GM23338 (cell line): ENCODE measurements around the gene SUSD1. TPM values are rescaled to one million over a fixed set of nuclear protein-coding genes. Genes with fewer than 3 reads are reported as not detected.

Source experiments
- ATAC-seq: fragments of 200-7000 bp; cut with Tn5 transposase; 3 replicates; pipeline ENCODE4 v1.9.1; 2020
- DNase-seq: peaks from one replicate; pipeline ENCODE4 v3.0.0-alpha.2; 2015; ENCODE audit warnings: low spot score
- H2AFZ ChIP-seq: fragments of 200-600 bp; sonication (generic); 2 replicates; pipeline ENCODE4 v1.8.0; 2016; ENCODE audit warnings: antibody characterized with exemption, mild to moderate bottlenecking, moderate library complexity
- H3F3A ChIP-seq: fragments of 200-600 bp; sonication (generic); replicated peaks from 2 replicates; pipeline ENCODE4 v1.8.0; 2017; ENCODE audit warnings: antibody characterized with exemption, mixed run types, low read depth
- H3K27ac ChIP-seq: fragments of 200-600 bp; sonication (generic); 2 replicates; pipeline ENCODE4 v1.6.1; 2016; ENCODE audit warnings: low read depth
- H3K27me3 ChIP-seq: fragments of 200-600 bp; sonication (generic); 2 replicates; pipeline ENCODE4 v1.8.0; 2016; ENCODE audit warnings: mild to moderate bottlenecking, mixed run types, moderate library complexity; ENCODE audit not compliant: insufficient read depth
- H3K36me3 ChIP-seq: fragments of 200-600 bp; sonication (generic); 2 replicates; pipeline ENCODE4 v1.8.0; 2016; ENCODE audit warnings: mild to moderate bottlenecking; ENCODE audit not compliant: insufficient read depth
- H3K4me1 ChIP-seq: fragments of 200-600 bp; sonication (generic); 2 replicates; pipeline ENCODE4 v1.8.0; 2016; ENCODE audit warnings: mild to moderate bottlenecking, moderate library complexity; ENCODE audit not compliant: insufficient read depth
- H3K4me2 ChIP-seq: fragments of 200-600 bp; sonication (generic); 2 replicates; pipeline ENCODE4 v1.7.1; 2017; ENCODE audit warnings: mixed run types
- H3K4me3 ChIP-seq: fragments of 200-600 bp; sonication (generic); 2 replicates; pipeline ENCODE4 v1.6.1; 2016; ENCODE audit warnings: mixed run types
- H3K79me2 ChIP-seq: fragments of 200-600 bp; sonication (generic); replicated peaks from 2 replicates; pipeline ENCODE4 v1.8.0; 2017; ENCODE audit warnings: mild to moderate bottlenecking; ENCODE audit not compliant: insufficient read depth
- H3K9me2 ChIP-seq: fragments of 200-600 bp; sonication (generic); 2 replicates; pipeline ENCODE4 v1.8.0; 2017; ENCODE audit not compliant: insufficient read depth
- H4K20me1 ChIP-seq: fragments of 200-600 bp; sonication (generic); replicated peaks from 2 replicates; pipeline ENCODE4 v1.8.0; 2017; ENCODE audit warnings: mild to moderate bottlenecking; ENCODE audit not compliant: insufficient read depth
- H3K27ac Mint-ChIP-seq: 2 replicates; pipeline ENCODE4 v1.8.0; 2020; ENCODE audit warnings: inconsistent platforms, mild to moderate bottlenecking, moderate library complexity, mixed read lengths
- H3K27me3 Mint-ChIP-seq: 3 replicates; pipeline ENCODE4 v1.8.0; 2022; ENCODE audit warnings: low read depth, mild to moderate bottlenecking, moderate library complexity, mixed read lengths, inconsistent platforms; ENCODE audit not compliant: insufficient read depth, poor library complexity
- H3K36me3 Mint-ChIP-seq: 3 replicates; pipeline ENCODE4 v1.8.0; 2021; ENCODE audit warnings: low read depth, mild to moderate bottlenecking, inconsistent platforms, moderate library complexity, mixed read lengths
- H3K4me1 Mint-ChIP-seq: 3 replicates; pipeline ENCODE4 v1.8.0; 2020; ENCODE audit warnings: mild to moderate bottlenecking, inconsistent platforms, mixed read lengths
- H3K4me3 Mint-ChIP-seq: 3 replicates; pipeline ENCODE4 v1.8.0; 2021; ENCODE audit warnings: moderate library complexity, mild to moderate bottlenecking, inconsistent platforms, mixed read lengths
- H3K9me3 Mint-ChIP-seq: 3 replicates; pipeline ENCODE4 v1.8.0; 2020; ENCODE audit warnings: moderate library complexity, mild to moderate bottlenecking, inconsistent platforms, mixed read lengths
- CREB1 ChIP-seq: fragments of 250-450 bp; sonication (Bioruptor Pico); IDR thresholded peaks from 2 replicates; pipeline ENCODE4 v1.5.0; 2020; ENCODE audit warnings: low read depth, mild to moderate bottlenecking, moderate library complexity
- ETS1 ChIP-seq: IDR thresholded peaks from 2 replicates; pipeline ENCODE4 v1.6.1; 2016; ENCODE audit warnings: antibody characterized with exemption
- EZH2 ChIP-seq: fragments of 200-600 bp; sonication (generic); IDR thresholded peaks from one replicate; pipeline ENCODE4 v1.8.0; 2017; ENCODE audit warnings: antibody characterized with exemption, mild to moderate bottlenecking, low read depth; ENCODE audit not compliant: unreplicated experiment
- EZH2phosphoT487 ChIP-seq: fragments of 200-600 bp; sonication (generic); IDR thresholded peaks from one replicate; pipeline ENCODE4 v1.8.1; 2018; ENCODE audit warnings: antibody characterized with exemption; ENCODE audit not compliant: unreplicated experiment
- JUNB ChIP-seq: IDR thresholded peaks from one replicate; pipeline ENCODE4 v1.6.1; 2016; ENCODE audit warnings: antibody characterized with exemption; ENCODE audit not compliant: unreplicated experiment
- NANOG ChIP-seq: IDR thresholded peaks from 2 replicates; pipeline ENCODE4 v1.6.1; 2016; ENCODE audit warnings: antibody characterized with exemption, borderline replicate concordance
- POLR2AphosphoS5 ChIP-seq: IDR thresholded peaks from 2 replicates; pipeline ENCODE4 v1.6.1; 2016; ENCODE audit warnings: antibody characterized with exemption, low read depth
- REST ChIP-seq: IDR thresholded peaks from one replicate; pipeline ENCODE4 v1.6.1; 2018; ENCODE audit warnings: antibody characterized with exemption; ENCODE audit not compliant: unreplicated experiment
- STAT1 ChIP-seq: IDR thresholded peaks from one replicate; pipeline ENCODE4 v1.6.1; 2016; ENCODE audit warnings: antibody characterized with exemption; ENCODE audit not compliant: unreplicated experiment
- ZNF114 ChIP-seq: fragments of 250-450 bp; sonication (Bioruptor Pico); IDR thresholded peaks from 2 replicates; pipeline ENCODE4 v1.5.0; 2020; ENCODE audit warnings: mild to moderate bottlenecking, moderate library complexity
- ZNF462 ChIP-seq: fragments of 250-450 bp; sonication (Bioruptor Pico); IDR thresholded peaks from 2 replicates; pipeline ENCODE4 v1.5.0; 2020; ENCODE audit warnings: mild to moderate bottlenecking, moderate library complexity
- polyA plus RNA-seq: library from polyadenylated mRNA; unstranded; fragments of >200 nt; fragmentation: Nextera tagmentation; extraction: Ambion mirVana; gene quantifications from 2 replicates; pipeline ENCODE4 v1.2.1, GENCODE V29; 2016
- total RNA-seq: library from RNA; depleted of rRNA; stranded (reverse); fragments of >200 nt; shearing (Covaris generic); gene quantifications from 2 replicates; pipeline ENCODE4 v1.2.3, GENCODE V29; 2014

The SUSD1 gene
- total and polyA plus RNA-seq, 2 experiments from 2014 or later: 1.2 to 6.4 TPM

DNA sequence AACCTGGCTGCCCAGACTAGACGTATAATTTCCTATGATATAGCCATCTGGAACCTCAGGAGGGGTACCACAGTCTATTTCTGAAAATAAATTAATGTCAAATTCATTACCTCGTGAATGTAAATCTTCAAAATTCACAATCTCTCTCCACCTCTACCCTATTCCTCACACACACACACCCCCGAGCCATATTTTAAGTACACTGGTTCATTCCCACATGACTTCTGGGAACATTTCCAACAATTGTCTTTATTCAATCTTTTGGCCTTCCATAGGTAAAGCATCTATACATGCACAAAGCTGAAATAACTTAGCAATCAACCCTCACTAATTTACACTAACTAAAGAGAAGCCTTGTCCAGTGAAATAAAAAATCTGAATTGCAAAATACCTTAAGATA lies 32.7 kb downstream of the SUSD1 start:
- H3K27me3 ChIP-seq: no peaks in the 10 kb centered on the region
- Mint-ChIP-seq H3K4me1 (peaks cover 7% of the 10 kb centered on the region), H3K27me3 (peaks cover 1% of the 10 kb centered on the region), H3K36me3 (peaks cover 3% of the 10 kb centered on the region; the same call in 1 of the 3 replicates), H3K27ac (no peak overlapping the region), H3K4me3 (no peak overlapping the region), H3K9me3 (no peaks in the 10 kb centered on the region)
- H3K4me3 ChIP-seq: no peak overlapping the region
- no peak overlapping the region for H3K27ac ChIP-seq
- no peaks in the 10 kb centered on the region for H3K79me2 ChIP-seq
- DNase-seq (no peak), ATAC-seq (no peak)
- no peak overlapping the region for H3K4me2 ChIP-seq
- 0 out of 2 replicates have a peak, but pooled peaks cover 3% of the 10 kb centered on the region for H3K4me1 ChIP-seq
- no peaks in the 10 kb centered on the region for H3K9me2 ChIP-seq
- H2AFZ ChIP-seq: no peak overlapping the region
- H3K36me3 ChIP-seq: no peaks in the 10 kb centered on the region
- H4K20me1 ChIP-seq: no peaks in the 10 kb centered on the region
- H3F3A ChIP-seq: no peaks in the 10 kb centered on the region
- no peak for TF ChIP-seq STAT1
- TF ChIP-seq REST: no peak
- no peak for TF ChIP-seq POLR2AphosphoS5
- no peak for TF ChIP-seq CREB1
- no peak for TF ChIP-seq EZH2
- TF ChIP-seq ZNF114: no peak

DNA sequence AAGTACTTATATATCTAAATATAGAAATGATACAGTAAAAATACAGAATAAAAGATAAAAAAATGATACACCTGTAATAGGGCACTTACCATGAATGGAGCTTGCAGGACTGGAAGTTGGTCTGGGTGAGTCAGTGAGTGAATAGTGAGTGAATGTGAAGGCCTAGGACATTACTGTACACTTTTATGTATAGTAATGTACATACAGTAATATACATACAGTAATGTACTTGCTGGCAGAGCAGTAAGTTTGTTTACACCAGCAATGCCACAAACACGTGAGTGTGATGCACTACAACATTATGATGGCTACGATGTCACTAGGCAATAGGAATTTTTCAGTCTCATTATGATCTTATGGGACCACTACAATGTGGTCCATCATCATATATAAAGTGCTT lies 34.2 kb downstream of the SUSD1 start:
- ATAC-seq: no peak
- no peak for TF ChIP-seq EZH2phosphoT487
- no peak for TF ChIP-seq JUNB
- no peak for TF ChIP-seq STAT1
- no peak for TF ChIP-seq ZNF114
- TF ChIP-seq CREB1: no peak
- TF ChIP-seq EZH2: no peak
- TF ChIP-seq ZNF462: no peak
- no peak for TF ChIP-seq NANOG
- TF ChIP-seq ETS1: no peak
- TF ChIP-seq POLR2AphosphoS5: no peak

More for the DNA sequence above, 34.2 kb downstream of the SUSD1 start:
- Histone ChIP-seq H4K20me1 (no peaks in the 10 kb centered on the region), H3K79me2 (no peaks in the 10 kb centered on the region), H3K4me3 (no peak overlapping the region), H3K4me1 (no peaks in the 10 kb centered on the region), H3K27me3 (no peaks in the 10 kb centered on the region), H3F3A (no peaks in the 10 kb centered on the region), H2AFZ (no peak overlapping the region), H3K9me2 (no peaks in the 10 kb centered on the region), H3K4me2 (no peak overlapping the region), H3K36me3 (no peaks in the 10 kb centered on the region), H3K27ac (no peak overlapping the region)
- Mint-ChIP-seq H3K36me3 (peaks cover 3% of the 10 kb centered on the region; the same call in 1 of the 3 replicates), H3K4me3 (no peak overlapping the region), H3K27me3 (peaks cover 1% of the 10 kb centered on the region), H3K27ac (no peak overlapping the region), H3K4me1 (peaks cover 4% of the 10 kb centered on the region), H3K9me3 (no peaks in the 10 kb centered on the region)
- no peak for DNase-seq
